Measurements from ENCODE around the gene PGM2. TPM values are rescaled to one million over a fixed set of nuclear protein-coding genes. Genes with fewer than 3 reads are reported as not detected.

PGM2 gene
- total RNA-seq, 1 experiment from 2014 or later, result 31.0 TPM

DNA sequence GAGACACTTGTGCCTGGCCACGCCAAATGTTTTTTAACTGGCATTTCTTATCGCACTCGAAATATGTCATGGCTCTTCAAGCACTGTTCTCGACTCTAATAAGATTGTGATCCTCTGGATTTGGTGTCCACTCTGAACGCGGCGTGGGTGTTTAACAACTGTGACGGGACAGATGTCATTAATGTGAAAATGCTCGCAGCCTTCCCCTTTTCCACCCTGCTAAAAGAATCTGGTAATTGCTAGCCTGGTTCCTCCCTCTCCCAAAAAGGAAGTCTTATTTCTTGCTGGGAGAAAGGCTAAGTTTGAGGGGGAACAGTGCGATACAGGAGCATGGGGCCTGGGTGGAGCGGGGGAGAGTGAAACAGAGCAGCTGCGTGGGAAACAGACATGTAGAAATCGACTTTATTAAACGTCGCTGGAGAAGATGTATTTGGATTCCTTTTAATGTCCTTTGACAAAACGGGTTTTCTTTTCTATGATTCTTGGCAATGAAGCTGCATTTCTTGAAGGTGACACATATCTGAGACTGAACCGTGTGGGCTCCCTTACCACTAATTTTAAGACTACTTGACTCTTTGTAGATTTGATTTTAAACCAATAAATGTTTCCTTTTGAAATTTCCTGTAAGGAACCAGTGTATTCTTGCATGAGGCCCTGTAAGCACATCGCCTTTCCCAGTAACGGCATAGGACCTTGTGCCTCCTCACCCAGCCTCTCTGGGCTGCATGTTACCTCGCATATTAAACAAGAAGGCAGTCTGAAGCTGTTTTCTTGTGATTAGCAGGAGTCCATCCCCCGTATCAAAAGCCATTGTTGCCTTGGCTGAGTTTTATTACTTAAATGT lies 82.2 kb downstream of the PGM2 start:
- Histone ChIP-seq H3K4me1 (ENCODE audit: insufficient read depth, low read length, poor library complexity, severe bottlenecking) (no peaks in the 10 kb centered on the region), H3K27me3 (replicated peaks; ENCODE audit: insufficient read depth, low read depth, low read length, poor library complexity) (peaks cover 3% of the 10 kb centered on the region), H3K27ac (ENCODE audit: low read depth, low read length, poor library complexity, severe bottlenecking) (no peak overlapping the region), H3K4me3 (ENCODE audit: low read depth, low read length, poor library complexity, severe bottlenecking) (no peak overlapping the region), H3K9me3 (ENCODE audit: low read depth, low read length, poor library complexity, severe bottlenecking) (no peaks in the 10 kb centered on the region), H3K36me3 (ENCODE audit: insufficient read depth, low read length, poor library complexity, severe bottlenecking) (no peaks in the 10 kb centered on the region)
- no peak for TF ChIP-seq EZH2 (IDR thresholded peaks at IDR 0.05; ENCODE audit: borderline replicate concordance, low read depth, low read length, poor library complexity, severe bottlenecking)
- no peak for TF ChIP-seq CTCF (conservative IDR thresholded peaks at IDR 0.05; ENCODE audit: low read depth, low read length)
- ChIA-PET CTCF (no interaction called here), POLR2A (ENCODE audit: low non-redundant PET) (no interaction called here)
- DNase-seq (ENCODE audit: low spot score), result peak; percentile 15
- intact Hi-C loops (cut with micrococcal nuclease; ENCODE audit: unreplicated experiment), result no loop called here
- BruUV-seq (replicated peaks), result no TSS peak

- DNase-seq (ENCODE audit: low spot score), result no peak
- ChIA-PET POLR2A (ENCODE audit: low non-redundant PET) (no interaction called here), CTCF (no interaction called here)
- no peak overlapping the region for H3K27ac ChIP-seq (ENCODE audit: low read depth, low read length, poor library complexity, severe bottlenecking)
- intact Hi-C loops (cut with micrococcal nuclease; ENCODE audit: unreplicated experiment), result no loop called here
- no peaks in the 10 kb centered on the region for H3K9me3 ChIP-seq (ENCODE audit: low read depth, low read length, poor library complexity, severe bottlenecking)
- TF ChIP-seq CTCF (conservative IDR thresholded peaks at IDR 0.05; ENCODE audit: low read depth, low read length) (no peak), EZH2 (IDR thresholded peaks at IDR 0.05; ENCODE audit: borderline replicate concordance, low read depth, low read length, poor library complexity, severe bottlenecking) (no peak)
- H3K4me3 ChIP-seq (ENCODE audit: low read depth, low read length, poor library complexity, severe bottlenecking), result no peak overlapping the region
- H3K36me3 ChIP-seq (ENCODE audit: insufficient read depth, low read length, poor library complexity, severe bottlenecking), result no peaks in the 10 kb centered on the region
- BruUV-seq (replicated peaks), result no TSS peak
- H3K4me1 ChIP-seq (ENCODE audit: insufficient read depth, low read length, poor library complexity, severe bottlenecking), result no peaks in the 10 kb centered on the region
- peaks cover 3% of the 10 kb centered on the region for H3K27me3 ChIP-seq (replicated peaks; ENCODE audit: insufficient read depth, low read depth, low read length, poor library complexity)
Observed at GRCh38 chr4:37909332-37910090, 83.0 kb downstream of the PGM2 start.

- no peak for DNase-seq (ENCODE audit: low spot score)
- no TSS peak for BruUV-seq (replicated peaks)
- POLR2A ChIA-PET (ENCODE audit: low non-redundant PET), result no interaction called here
- TF ChIP-seq EZH2 (IDR thresholded peaks at IDR 0.05; ENCODE audit: borderline replicate concordance, low read depth, low read length, poor library complexity, severe bottlenecking), result no peak
- TF ChIP-seq CTCF (conservative IDR thresholded peaks at IDR 0.05; ENCODE audit: low read depth, low read length), result no peak
- H3K36me3 ChIP-seq (ENCODE audit: insufficient read depth, low read length, poor library complexity, severe bottlenecking), result no peaks in the 10 kb centered on the region
- no peaks in the 10 kb centered on the region for H3K4me1 ChIP-seq (ENCODE audit: insufficient read depth, low read length, poor library complexity, severe bottlenecking)
- no peak overlapping the region for H3K4me3 ChIP-seq (ENCODE audit: low read depth, low read length, poor library complexity, severe bottlenecking)
- intact Hi-C loops (cut with micrococcal nuclease; ENCODE audit: unreplicated experiment), result no loop called here
- peaks cover 3% of the 10 kb centered on the region for H3K27me3 ChIP-seq (replicated peaks; ENCODE audit: insufficient read depth, low read depth, low read length, poor library complexity)
- H3K9me3 ChIP-seq (ENCODE audit: low read depth, low read length, poor library complexity, severe bottlenecking), result no peaks in the 10 kb centered on the region
- CTCF ChIA-PET, result no interaction called here
- no peak overlapping the region for H3K27ac ChIP-seq (ENCODE audit: low read depth, low read length, poor library complexity, severe bottlenecking)
Observed at GRCh38 chr4:37910091-37910486, 83.6 kb downstream of the PGM2 start.

Other genes with a start within 250 kb of the PGM2 start
- gene RELL1, start 140.3 kb upstream of the PGM2 start, total RNA-seq (2021), result 6.0 and 7.2 TPM in 2 replicates
- gene TBC1D1, start 64.4 kb downstream of the PGM2 start, total RNA-seq (2021), result 42.6 and 54.0 TPM in 2 replicates
- not detected in 2 replicates for gene PTTG2, start 133.7 kb downstream of the PGM2 start, total RNA-seq (2021)

Measured in A673 (cell line).